Measurements from ENCODE around the gene IL17RB.

Gene IL17RB

GRCh38 chr3:53863145-53863544, 16.8 kb downstream of the IL17RB start:
- no peak for FAIRE-seq

DNA sequence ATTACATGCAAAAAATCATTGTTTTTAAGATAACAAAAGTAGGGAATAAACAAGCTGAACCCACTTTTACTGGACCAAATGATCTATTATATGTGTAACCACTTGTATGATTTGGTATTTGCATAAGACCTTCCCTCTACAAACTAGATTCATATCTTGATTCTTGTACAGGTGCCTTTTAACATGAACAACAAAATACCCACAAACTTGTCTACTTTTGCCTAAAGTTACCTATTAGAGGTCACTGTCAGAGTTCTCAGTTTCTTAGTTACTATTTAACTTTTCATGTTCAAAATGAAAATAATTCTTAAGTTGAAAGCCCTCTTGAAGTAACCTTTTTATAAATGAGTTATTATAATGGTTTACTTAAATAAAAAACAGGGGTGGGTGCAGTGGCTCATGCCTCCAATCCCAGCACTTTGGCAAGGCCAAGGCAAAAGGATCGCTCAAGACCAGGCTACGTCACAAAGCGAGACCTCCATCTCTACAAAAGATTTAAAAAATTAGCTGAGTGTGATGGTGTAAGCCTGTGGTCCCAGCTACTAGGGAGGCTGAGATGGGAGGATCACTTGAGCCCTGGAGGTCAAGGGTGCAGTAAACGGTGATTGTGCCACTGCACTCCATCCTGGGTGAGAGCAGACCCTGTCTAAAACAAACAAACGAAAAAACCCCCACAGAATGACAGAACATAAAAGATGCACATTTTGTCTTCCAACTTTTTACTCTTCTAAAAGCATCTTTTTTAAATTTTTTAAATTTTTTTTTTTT, 19.5 kb downstream of the IL17RB start:
- FAIRE-seq: no peak

GRCh38 chr3:53880396-53881345, 34.3 kb downstream of the IL17RB start:
- FAIRE-seq: no peak

DNA sequence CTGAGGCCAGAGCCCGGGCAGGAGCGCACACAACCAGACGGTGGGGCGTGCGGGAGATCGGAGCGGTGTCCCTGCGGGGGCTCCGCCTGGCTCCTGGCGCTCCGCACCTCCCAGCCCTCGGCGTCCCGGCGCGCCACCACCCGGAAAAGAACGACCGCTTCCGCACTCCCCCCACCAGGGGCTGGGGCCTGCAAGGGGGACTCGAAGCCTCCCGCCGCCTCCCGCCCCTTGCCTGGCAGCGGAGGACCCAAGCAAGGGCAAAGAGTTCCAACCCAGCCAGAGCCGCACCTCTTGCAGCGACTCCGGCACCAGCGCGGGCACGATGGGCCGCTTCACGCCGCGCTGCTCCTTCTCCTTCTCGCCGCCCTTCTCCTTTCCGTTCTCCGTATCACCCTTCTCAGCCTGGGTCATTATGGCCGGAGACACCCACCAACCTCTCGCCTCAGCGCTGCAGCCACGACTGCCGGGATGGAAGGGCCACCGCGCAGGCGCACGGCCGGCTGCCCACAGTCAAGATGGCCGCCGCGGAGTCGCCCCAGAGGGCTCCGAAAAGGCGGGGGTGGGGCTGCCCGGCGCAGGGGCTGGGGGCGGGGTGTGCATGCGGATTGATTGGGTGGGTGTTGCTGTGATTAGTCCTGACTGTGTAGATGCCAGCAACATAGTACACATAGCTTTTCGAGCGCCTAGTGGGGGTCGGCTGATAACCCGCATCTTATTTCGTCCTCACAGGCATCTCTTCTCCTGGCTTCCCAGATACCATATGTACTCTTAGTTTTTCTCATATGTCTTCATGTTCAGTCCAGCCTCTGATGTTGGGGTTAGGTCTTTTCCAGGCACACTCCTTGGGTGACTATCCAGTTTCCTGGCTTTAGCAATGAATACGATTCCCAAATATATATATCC, 35.6 kb downstream of the IL17RB start, which contains the start of gene ACTR8:
ACTR8 (minus strand) TSS at position 462 of the 903 bp plus-strand sequence; CDS start at position 411, 51 bp downstream.
- FAIRE-seq: no peak

GRCh38 chr3:53883008-53883407, 36.6 kb downstream of the IL17RB start:
- FAIRE-seq: no peak

- no peak for FAIRE-seq
These were observed 38.3 kb downstream of the IL17RB start for GRCh38 chr3:53884623-53885022.

GRCh38 chr3:53885239-53885638, 38.9 kb downstream of the IL17RB start:
- FAIRE-seq: no peak

GRCh38 chr3:53887446-53887845, 41.1 kb downstream of the IL17RB start:
- FAIRE-seq: no peak

DNA sequence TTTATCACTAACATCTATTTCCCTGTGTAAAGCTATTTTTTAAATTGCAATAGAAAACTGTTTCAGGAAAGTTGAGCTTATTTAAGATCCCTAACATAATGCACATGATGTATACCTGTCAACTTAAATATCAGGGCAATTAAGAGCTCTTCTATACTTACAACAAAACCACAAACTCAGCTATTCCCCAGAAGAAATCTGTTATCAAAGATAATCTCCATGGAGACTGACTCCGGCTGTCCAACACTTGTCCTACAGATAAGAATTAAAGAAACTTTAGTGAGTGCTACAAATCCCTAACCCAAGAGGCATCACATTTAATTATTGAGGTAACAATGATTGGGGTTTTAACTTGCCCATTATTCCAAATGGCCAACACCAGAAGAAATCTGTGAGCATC, 41.9 kb downstream of the IL17RB start:
- no peak for FAIRE-seq

DNA sequence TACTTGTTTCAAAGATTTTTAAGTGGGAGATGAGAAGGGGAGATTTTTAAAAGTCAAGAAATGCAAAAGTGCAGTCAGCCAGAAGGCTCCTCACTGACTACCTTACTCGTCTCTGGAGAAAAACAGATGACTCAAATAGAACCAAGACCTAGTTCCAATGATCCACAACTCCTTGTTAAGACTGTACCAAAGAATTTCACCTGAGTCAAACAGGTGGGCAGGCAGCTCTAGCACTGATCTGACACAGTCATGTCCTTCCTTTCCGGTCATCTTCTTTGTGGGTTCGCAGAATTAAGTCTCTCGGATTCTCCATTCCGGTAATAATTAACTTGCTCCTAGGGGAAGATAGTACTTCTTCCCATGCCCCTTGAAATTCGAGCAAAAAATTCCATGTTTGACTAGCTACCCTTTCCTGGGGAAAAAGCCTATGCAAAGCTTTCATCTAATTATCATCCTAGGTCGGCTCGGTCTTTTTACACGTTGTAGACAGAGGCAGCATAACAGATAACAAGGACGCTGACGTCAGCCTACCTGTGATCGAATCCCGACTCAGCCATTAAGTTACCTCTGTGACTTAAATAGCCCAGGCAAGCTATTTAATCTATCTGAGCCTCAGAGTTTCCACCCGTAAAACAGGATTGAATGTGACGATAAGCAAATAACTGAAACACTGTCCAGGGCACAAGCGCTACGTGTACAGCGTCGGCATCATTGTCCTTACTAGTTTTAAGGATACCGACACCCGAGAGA, 44.5 kb downstream of the IL17RB start:
- no peak for FAIRE-seq

DNA sequence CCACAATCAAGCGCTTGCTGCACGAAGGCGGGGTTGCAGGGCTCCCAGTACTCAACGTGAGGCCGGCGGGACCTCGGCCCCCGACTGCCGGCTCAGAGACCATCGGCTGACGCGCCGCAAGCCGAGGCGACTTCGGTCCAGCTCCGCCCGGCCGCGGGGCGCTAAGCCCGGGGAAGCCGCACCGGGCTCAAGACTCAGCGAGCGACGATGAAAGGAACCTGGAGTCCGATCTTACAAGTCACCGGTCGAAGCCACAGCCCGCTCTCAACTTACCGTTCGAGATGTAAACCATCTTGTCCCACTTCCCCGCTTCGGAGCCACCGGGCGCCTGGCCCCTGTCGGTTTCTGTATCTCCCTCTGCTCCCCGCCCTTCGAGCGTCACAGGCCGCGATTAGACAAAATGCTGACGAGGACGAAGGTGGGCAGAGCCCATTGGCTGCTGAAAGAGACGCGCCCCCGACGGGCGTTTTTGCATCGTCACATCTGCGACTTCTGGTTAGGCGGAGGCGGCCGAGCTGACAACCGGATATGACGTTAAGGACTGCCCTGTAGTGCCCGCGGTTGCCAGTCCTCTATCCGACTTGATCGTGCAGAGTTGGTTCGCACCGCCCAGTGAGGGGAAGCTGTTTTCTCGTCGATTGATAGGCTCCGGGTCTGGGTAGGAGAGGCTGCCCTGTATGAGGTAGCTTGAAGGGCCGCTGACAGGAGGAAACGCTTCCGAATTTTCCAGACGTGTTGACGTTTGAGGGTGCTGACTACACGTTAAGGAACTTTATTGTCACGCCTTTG, 45.3 kb downstream of the IL17RB start, which contains the start of gene SELENOK:
SELENOK (minus strand) TSS at position 363 of the 789 bp plus-strand sequence.
- peak; percentile 98 for FAIRE-seq

DNA sequence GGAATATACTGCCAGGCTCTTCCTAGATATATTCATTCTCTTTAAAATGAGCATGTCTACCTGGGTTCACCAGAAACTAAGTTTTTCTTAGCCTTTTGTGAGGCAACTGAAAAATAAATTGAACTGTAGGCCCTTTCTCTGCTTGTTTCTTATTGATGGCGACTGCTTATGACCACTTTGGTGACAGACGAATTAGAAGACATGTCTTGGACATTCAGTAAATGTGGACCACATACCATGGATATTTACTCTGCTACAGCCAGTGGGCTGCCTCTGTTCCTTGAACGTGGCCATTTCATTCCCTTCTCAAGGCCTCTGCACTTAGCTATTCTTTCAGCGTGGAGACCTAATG, 45.9 kb downstream of the IL17RB start:
- no peak for FAIRE-seq

DNA sequence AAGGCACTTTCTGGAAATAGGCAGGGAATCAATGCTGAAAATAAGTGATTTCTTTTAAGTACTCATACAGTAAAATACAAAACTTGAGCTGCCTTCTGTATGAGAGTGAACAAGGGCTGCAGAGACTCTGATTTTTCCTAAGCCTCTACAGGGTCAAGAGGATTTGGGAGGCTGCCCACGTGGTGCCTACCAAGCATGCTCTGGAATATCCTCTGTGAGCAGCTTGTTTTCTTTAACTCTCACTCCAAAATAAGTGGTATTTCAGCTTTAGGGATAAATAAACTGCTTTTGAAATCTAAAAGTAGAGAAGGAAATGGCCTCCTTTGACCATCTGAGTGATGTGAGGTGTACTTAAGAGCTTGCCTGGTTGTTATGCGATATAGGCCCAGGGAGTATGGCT, 53.4 kb downstream of the IL17RB start:
- no peak for FAIRE-seq

- FAIRE-seq: no peak
These were observed 54.4 kb downstream of the IL17RB start for GRCh38 chr3:53900666-53901331.

- no peak for FAIRE-seq
These were observed 55.7 kb downstream of the IL17RB start for GRCh38 chr3:53902067-53902466.

GRCh38 chr3:53902711-53903110, 56.3 kb downstream of the IL17RB start:
- FAIRE-seq: no peak

GRCh38 chr3:53913401-53913800, 67.0 kb downstream of the IL17RB start:
- no peak for FAIRE-seq
